Activated T-cell treated with anti-CD3 and anti-CD28 coated beads, Interleukin-2, amount 50 U/mL, for 4 hours (primary cell): ENCODE results near the gene NPTX1. TPM values are rescaled to one million over a fixed set of nuclear protein-coding genes. Genes with fewer than 3 reads are reported as not detected.

Experiments used
- ATAC-seq, 2 donors: fragments of 200-7000 bp; cut with Tn5 transposase; one replicate each; pipeline ENCODE4 v1.10.0; 2021
- DNase-seq: peaks from one replicate; pipeline ENCODE4 v3.0.0-alpha.2; 2020
- H3K27me3 Mint-ChIP-seq: one replicate; pipeline ENCODE4 v1.8.0; 2021; ENCODE audit warnings: low read depth, mixed read lengths
- H3K36me3 Mint-ChIP-seq: one replicate; pipeline ENCODE4 v1.8.0; 2022; ENCODE audit warnings: mixed read lengths; ENCODE audit not compliant: insufficient read depth
- H3K4me1 Mint-ChIP-seq: one replicate; pipeline ENCODE4 v1.8.0; 2021; ENCODE audit warnings: low read depth, mixed read lengths
- H3K4me3 Mint-ChIP-seq: one replicate; pipeline ENCODE4 v1.8.0; 2021; ENCODE audit warnings: mild to moderate bottlenecking, moderate library complexity, mixed read lengths
- H3K9me3 Mint-ChIP-seq: one replicate; pipeline ENCODE4 v1.8.0; 2021; ENCODE audit warnings: mixed read lengths
- total RNA-seq, 3 donors: library from RNA; stranded (reverse); gene quantifications; one replicate each; pipeline ENCODE4 v1.2.1, GENCODE V29; 2021

NPTX1 gene
- total RNA-seq, 3 donors from 2014 or later = 14.0 to 22.2 (median 21.4) TPM

- Mint-ChIP-seq H3K9me3 (no peaks in the 10 kb centered on the region), H3K4me1 (peaks cover 2% of the 10 kb centered on the region), H3K4me3 (no peak overlapping the region), H3K36me3 (no peaks in the 10 kb centered on the region), H3K27me3 (peaks cover 9% of the 10 kb centered on the region)
- DNase-seq (no peak), ATAC-seq (no peak)
Observed at GRCh38 chr17:80429356-80430275, 46.8 kb downstream of the NPTX1 start.

DNA sequence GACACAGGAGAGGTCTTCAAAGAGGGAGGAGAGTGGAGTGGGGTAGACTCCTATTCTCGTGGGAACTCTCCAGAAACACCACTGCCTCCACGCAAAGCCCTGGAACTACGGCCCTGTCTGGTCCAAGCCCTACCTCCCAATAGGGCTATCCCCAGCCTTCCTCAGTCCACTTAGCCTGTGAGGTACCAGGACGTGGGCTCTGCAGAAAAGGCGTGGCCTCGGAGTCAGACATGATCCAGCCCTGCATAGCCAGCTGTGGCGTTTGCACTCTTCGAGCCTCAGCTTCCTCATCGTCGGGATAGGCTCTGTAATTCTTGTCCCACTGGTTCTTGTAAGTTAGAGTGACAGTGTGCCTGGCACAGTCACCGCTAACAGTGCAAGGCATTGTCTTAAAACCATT, 47.6 kb downstream of the NPTX1 start:
- no peaks in the 10 kb centered on the region for H3K36me3 Mint-ChIP-seq
- ATAC-seq (no peak), DNase-seq (no peak)
- H3K9me3 Mint-ChIP-seq = no peaks in the 10 kb centered on the region
- no peak overlapping the region for H3K4me3 Mint-ChIP-seq
- peaks cover 11% of the 10 kb centered on the region for H3K27me3 Mint-ChIP-seq
- peaks cover 8% of the 10 kb centered on the region for H3K4me1 Mint-ChIP-seq

GRCh38 chr17:80428363-80428762, 48.0 kb downstream of the NPTX1 start:
- Mint-ChIP-seq H3K4me1 (peaks cover 8% of the 10 kb centered on the region), H3K4me3 (no peak overlapping the region), H3K9me3 (no peaks in the 10 kb centered on the region), H3K36me3 (no peaks in the 10 kb centered on the region), H3K27me3 (peaks cover 11% of the 10 kb centered on the region)
- ATAC-seq (no peak), DNase-seq (no peak)

GRCh38 chr17:80427366-80428282, 48.8 kb downstream of the NPTX1 start:
- peaks cover 8% of the 10 kb centered on the region for H3K4me1 Mint-ChIP-seq
- H3K4me3 Mint-ChIP-seq = no peak overlapping the region
- no peak for ATAC-seq
- no peaks in the 10 kb centered on the region for H3K9me3 Mint-ChIP-seq
- no peaks in the 10 kb centered on the region for H3K36me3 Mint-ChIP-seq
- peaks cover 11% of the 10 kb centered on the region for H3K27me3 Mint-ChIP-seq
- DNase-seq = no peak

DNA sequence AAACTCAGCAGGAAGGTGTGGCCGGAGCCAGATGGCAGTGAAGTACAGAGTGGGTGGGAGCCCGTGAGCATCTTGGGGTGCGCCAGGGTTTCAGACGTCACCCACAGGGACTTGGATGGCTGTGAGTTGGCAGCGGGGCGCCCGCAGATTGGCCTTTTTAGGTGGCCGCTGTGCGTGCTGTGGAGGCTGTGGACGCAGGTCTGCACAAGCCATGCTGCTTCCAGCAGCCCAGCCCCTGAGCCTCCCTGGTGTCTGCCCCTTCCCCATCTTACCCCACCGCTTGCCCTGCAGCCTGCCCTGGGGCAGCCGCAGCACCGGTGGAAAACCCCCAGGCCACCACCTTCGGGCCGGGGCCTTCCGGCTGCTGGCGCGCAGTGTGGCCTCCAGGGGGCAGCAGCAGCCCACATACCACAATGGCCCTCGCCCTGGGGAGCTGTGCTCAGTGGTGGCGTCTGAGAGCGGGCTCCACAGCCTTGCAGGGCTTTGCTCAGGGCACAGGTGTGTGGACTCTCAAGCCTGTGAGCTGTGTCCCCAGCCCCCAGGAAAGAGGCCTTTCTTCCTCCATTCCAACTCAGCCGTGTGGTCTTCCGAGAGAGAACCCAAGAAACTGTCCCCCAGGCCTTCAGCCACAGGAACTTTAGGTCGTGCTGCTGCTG, 49.6 kb downstream of the NPTX1 start:
- Mint-ChIP-seq H3K4me1 (peaks cover 8% of the 10 kb centered on the region), H3K36me3 (no peaks in the 10 kb centered on the region), H3K27me3 (peaks cover 11% of the 10 kb centered on the region), H3K4me3 (no peak overlapping the region), H3K9me3 (no peaks in the 10 kb centered on the region)
- DNase-seq (peak; percentile 88), ATAC-seq (peak; percentile 98 to 100)

- Mint-ChIP-seq H3K4me1 (peaks cover 8% of the 10 kb centered on the region), H3K36me3 (no peaks in the 10 kb centered on the region), H3K4me3 (no peak overlapping the region), H3K27me3 (peaks cover 11% of the 10 kb centered on the region), H3K9me3 (no peaks in the 10 kb centered on the region)
- ATAC-seq = no peak
- DNase-seq = no peak
Observed at GRCh38 chr17:80425835-80426426, 50.5 kb downstream of the NPTX1 start.

GRCh38 chr17:80424878-80425765, 51.3 kb downstream of the NPTX1 start:
- Mint-ChIP-seq H3K36me3 (no peaks in the 10 kb centered on the region), H3K4me3 (no peak overlapping the region), H3K4me1 (peaks cover 8% of the 10 kb centered on the region), H3K9me3 (no peaks in the 10 kb centered on the region), H3K27me3 (peaks cover 11% of the 10 kb centered on the region)
- ATAC-seq = no peak
- no peak for DNase-seq

- H3K27me3 Mint-ChIP-seq = peaks cover 11% of the 10 kb centered on the region
- peaks cover 8% of the 10 kb centered on the region for H3K4me1 Mint-ChIP-seq
- H3K9me3 Mint-ChIP-seq = no peaks in the 10 kb centered on the region
- ATAC-seq (no peak), DNase-seq (no peak)
- H3K4me3 Mint-ChIP-seq = no peak overlapping the region
- peaks cover 3% of the 10 kb centered on the region for H3K36me3 Mint-ChIP-seq
Observed at GRCh38 chr17:80424261-80424660, 52.1 kb downstream of the NPTX1 start.

GRCh38 chr17:80423536-80424225, 52.7 kb downstream of the NPTX1 start:
- Mint-ChIP-seq H3K27me3 (peaks cover 11% of the 10 kb centered on the region), H3K4me1 (peaks cover 8% of the 10 kb centered on the region), H3K36me3 (peaks cover 3% of the 10 kb centered on the region), H3K4me3 (no peak overlapping the region), H3K9me3 (no peaks in the 10 kb centered on the region)
- no peak for ATAC-seq
- no peak for DNase-seq

DNA sequence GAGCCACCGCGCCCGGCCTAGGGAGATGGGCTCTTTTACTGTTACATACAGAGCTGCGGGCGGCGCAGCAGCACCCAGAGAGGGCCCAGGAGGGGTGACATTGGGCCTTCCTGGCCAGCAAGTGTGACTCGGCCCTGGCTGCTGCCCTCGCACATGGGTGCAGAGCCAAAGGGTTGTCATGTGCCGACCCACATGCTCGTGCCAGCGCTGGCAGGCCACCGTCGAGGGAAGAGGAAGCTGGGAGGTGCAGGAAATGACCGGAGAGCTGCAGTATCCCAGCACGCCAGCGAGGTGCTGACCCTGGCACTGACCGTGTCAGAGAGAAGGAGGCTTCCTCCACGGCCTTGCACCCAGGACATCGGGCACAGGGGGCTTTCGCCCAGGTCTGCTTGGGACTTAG, 53.4 kb downstream of the NPTX1 start:
- Mint-ChIP-seq H3K9me3 (no peaks in the 10 kb centered on the region), H3K36me3 (peaks cover 6% of the 10 kb centered on the region), H3K4me3 (no peak overlapping the region), H3K4me1 (peaks cover 10% of the 10 kb centered on the region), H3K27me3 (peaks cover 11% of the 10 kb centered on the region)
- ATAC-seq = no peak
- DNase-seq = no peak

DNA sequence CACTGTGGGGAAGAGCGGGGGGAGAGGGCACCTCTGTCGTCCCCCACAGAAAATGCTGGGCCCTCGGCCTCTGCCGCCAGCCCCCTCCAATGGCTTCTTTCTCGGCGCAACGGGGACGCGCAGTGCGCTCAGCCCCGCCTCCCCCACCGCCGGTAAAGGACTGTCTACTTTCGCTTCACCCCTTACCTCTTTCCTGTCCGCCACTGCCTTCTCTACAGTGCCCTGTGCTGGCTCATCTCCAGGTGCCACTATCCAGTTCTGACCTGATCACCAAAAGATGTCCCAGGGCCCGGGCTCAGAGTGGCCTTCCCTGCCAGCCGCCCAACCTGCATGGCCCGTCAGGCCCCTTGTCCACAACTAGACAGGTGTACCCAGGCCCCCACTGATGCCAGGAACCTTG, 54.1 kb downstream of the NPTX1 start:
- H3K27me3 Mint-ChIP-seq = peaks cover 11% of the 10 kb centered on the region
- ATAC-seq (no peak), DNase-seq (no peak)
- no peaks in the 10 kb centered on the region for H3K9me3 Mint-ChIP-seq
- H3K4me3 Mint-ChIP-seq = no peak overlapping the region
- peaks cover 12% of the 10 kb centered on the region for H3K4me1 Mint-ChIP-seq
- peaks cover 7% of the 10 kb centered on the region for H3K36me3 Mint-ChIP-seq

- ATAC-seq (no peak), DNase-seq (no peak)
- H3K4me1 Mint-ChIP-seq = peaks cover 18% of the 10 kb centered on the region
- H3K9me3 Mint-ChIP-seq = no peaks in the 10 kb centered on the region
- H3K4me3 Mint-ChIP-seq = no peak overlapping the region
- peaks cover 11% of the 10 kb centered on the region for H3K27me3 Mint-ChIP-seq
- H3K36me3 Mint-ChIP-seq = peaks cover 7% of the 10 kb centered on the region
Observed at GRCh38 chr17:80421381-80422090, 54.9 kb downstream of the NPTX1 start.
